ENCODE data around the gene TALDO1. TPM values are rescaled to one million over a fixed set of nuclear protein-coding genes. Genes with fewer than 3 reads are reported as not detected.

Gene TALDO1
- total and polyA plus RNA-seq, 2 of the 8 experiments (the other 6 are each of a cell fraction or from before 2014, with no cell fraction given), result 265 to 308 TPM

GRCh38 chr11:697811-698311 lies 49.4 kb upstream of the TALDO1 start:
- no peak overlapping the region for H2BK120ac ChIP-seq (replicated peaks; ENCODE audit: low read depth, low read length)
- H2BK5ac ChIP-seq (ENCODE audit: low read depth, low read length), result peak overlapping the region; percentile 16; the same call in 1 of the 2 replicates
- ChIA-PET POLR2A (ENCODE audit: partially characterized antibody) (interaction anchor here (0.6 to 3.2 kb wide), 11 partner anchors 11 to 67 kb away, joined by 3 to 16 read pairs (median 3); partner anchors contain the start of gene TALDO1), CTCF (ENCODE audit: partially characterized antibody) (interaction anchor here (1.0 to 4.9 kb wide), 14 partner anchors 8 to 66 kb away, joined by 3 to 37 read pairs (median 5); partner anchors contain the start of gene EPS8L2)
- peaks cover 5 to 14% of the 10 kb centered on the region in 2 experiments; a peak in 3 of 4 replicates for H3K79me2 ChIP-seq (ENCODE audit: control insufficient read depth in 1 of 2, insufficient read depth in 2 of 2, low read length in 2 of 2)
- H3K4me3 ChIP-seq (ENCODE audit: extremely low read depth in 1 of 4, insufficient read depth in 2 of 4, low read depth in 3 of 4, low read length in 4 of 4), result no peak overlapping the region
- no peak overlapping the region for H2BK15ac ChIP-seq (ENCODE audit: low read length)
- FAIRE-seq (no peak), DNase-seq (ENCODE audit: low read depth in 1 of 2, low spot score in 2 of 2) (no peak)
- H2AFZ ChIP-seq (ENCODE audit: low read length), result no peak overlapping the region
- H3K36me3 ChIP-seq (ENCODE audit: control insufficient read depth in 2 of 4, insufficient read depth in 4 of 4, low read length in 3 of 4), result no peaks in the 10 kb centered on the region
- peak overlapping the region in 1 of 4 experiments; percentile 6; a peak in 1 of 7 replicates for H3K9ac ChIP-seq (replicated peaks in 1 of 4; ENCODE audit: extremely low read depth in 1 of 4, low read depth in 3 of 4, low read length in 3 of 4)
- H2AK5ac ChIP-seq (ENCODE audit: low read depth, low read length), result no peak overlapping the region
- H3K27me3 ChIP-seq (replicated peaks in 1 of 4; ENCODE audit: control insufficient read depth in 3 of 4, extremely low read depth in 1 of 4, insufficient read depth in 3 of 4, low read length in 3 of 4), result no peaks in the 10 kb centered on the region
- H3K23me2 ChIP-seq (ENCODE audit: low read depth, low read length), result peaks cover 7% of the 10 kb centered on the region; the same call in 1 of the 2 replicates
- H3K4me2 ChIP-seq (ENCODE audit: insufficient read depth in 1 of 2, low read depth in 2 of 2, low read length in 2 of 2), result peak overlapping the region in 1 of 2 experiments; percentile 30; a peak in 1 of 4 replicates
- H3K79me1 ChIP-seq (ENCODE audit: low read depth, low read length), result 0 out of 2 replicates have a peak, but pooled peaks cover 2% of the 10 kb centered on the region
- 71% methylated on average over 11 of the region's 11 CpGs; no CpG with 5 or more reads in 1 of the 2 experiments for WGBS, 2 experiments (ENCODE audit: extremely low coverage in 1 of 2, insufficient coverage in 1 of 2, insufficient read length in 1 of 2, insufficient replicate concordance in 2 of 2, low coverage in 1 of 2, low lambda C conversion rate in 2 of 2, missing lambda C conversion rate in 1 of 2)
- H3K4me1 ChIP-seq (replicated peaks in 1 of 4; ENCODE audit: control insufficient read depth in 3 of 4, insufficient read depth in 4 of 4, low read length in 3 of 4), result peaks cover 0 to 27% (median 11%) of the 10 kb centered on the region in 4 experiments; a peak in 6 of 7 replicates
- no peak overlapping the region for H3K4ac ChIP-seq (replicated peaks; ENCODE audit: insufficient read length, low read depth, low read length)
- no peak overlapping the region for H4K91ac ChIP-seq (replicated peaks; ENCODE audit: insufficient read length, low read length)
- H2BK12ac ChIP-seq (ENCODE audit: low read depth, low read length), result no peak overlapping the region
- no peak overlapping the region for H3K14ac ChIP-seq (ENCODE audit: insufficient read length)
- H3K9me3 ChIP-seq (ENCODE audit: insufficient read depth in 2 of 2, low read depth in 1 of 2, low read length in 1 of 2), result peaks cover 0 to 2% of the 10 kb centered on the region in 2 experiments; a peak in 1 of 4 replicates
- H3K56ac ChIP-seq (replicated peaks; ENCODE audit: insufficient read length, low read depth, low read length), result no peak overlapping the region
- H4K8ac ChIP-seq (ENCODE audit: extremely low read depth, insufficient read depth, low read length), result no peak overlapping the region
- H3K18ac ChIP-seq (ENCODE audit: extremely low read depth, low read length), result no peak overlapping the region; the same call in 1 of the 2 replicates
- H3K23ac ChIP-seq (ENCODE audit: insufficient read length), result no peak overlapping the region
- no peak overlapping the region for H2BK20ac ChIP-seq (ENCODE audit: low read length)
- peaks cover 4 to 8% of the 10 kb centered on the region in 2 experiments for H4K20me1 ChIP-seq (replicated peaks in 1 of 2; ENCODE audit: control insufficient read depth in 1 of 2, insufficient read depth in 2 of 2, low read length in 2 of 2)
- no peak overlapping the region for H4K5ac ChIP-seq (ENCODE audit: insufficient read length, low read depth, low read length)
- no peak overlapping the region for H3K27ac ChIP-seq (ENCODE audit: low read depth, low read length)
- no peak for TF ChIP-seq FOSL1 (IDR thresholded peaks at IDR 0.05; ENCODE audit: insufficient read depth, low read depth, low read length)
- no peak for TF ChIP-seq PHF8 (conservative IDR thresholded peaks at IDR 0.05; ENCODE audit: low read depth, low read length)
- TF ChIP-seq BCL11A (IDR thresholded peaks at IDR 0.05; ENCODE audit: low read depth in 2 of 2, low read length in 2 of 2), result no peak
- no peak for TF ChIP-seq ATF3 (IDR thresholded peaks at IDR 0.05; ENCODE audit: insufficient read depth, low read depth, low read length)
- no peak for TF ChIP-seq BRCA1 (IDR thresholded peaks at IDR 0.05; ENCODE audit: low read depth, low read length)
- no peak for TF ChIP-seq EP300 (IDR thresholded peaks at IDR 0.05; ENCODE audit: borderline replicate concordance in 1 of 2, low read depth in 2 of 2, low read length in 2 of 2)
- TF ChIP-seq ATF2 (IDR thresholded peaks at IDR 0.05; ENCODE audit: low read length), result no peak
- no peak for TF ChIP-seq SAP30 (IDR thresholded peaks at IDR 0.05; ENCODE audit: insufficient read depth, insufficient replicate concordance, low read length)
- no peak for TF ChIP-seq RBBP5 (IDR thresholded peaks at IDR 0.05; ENCODE audit: borderline replicate concordance, low read depth, low read length)

Data from H1 (cell line).